Measurements from ENCODE around the gene MEN1. TPM values are rescaled to one million over a fixed set of nuclear protein-coding genes. Genes with fewer than 3 reads are reported as not detected.

Gene MEN1
- total and polyA plus RNA-seq, 9 of the 15 experiments (the other 6 are each of a cell fraction or from before 2014, with no cell fraction given): 3.4 to 57.2 (median 19.3) TPM

GRCh38 chr11:64810271-64810890 lies at the start of gene MEN1 (continued):
- no peak for TF ChIP-seq HEY1 (CRISPR knock-in tag; IDR thresholded peaks at IDR 0.05; ENCODE audit: borderline replicate concordance)
- TF ChIP-seq TCF7 (IDR thresholded peaks at IDR 0.05; ENCODE audit: borderline replicate concordance): no peak
- no peak for TF ChIP-seq ZNF584 (CRISPR knock-in tag; IDR thresholded peaks at IDR 0.05; ENCODE audit: low read depth)
- no peak for TF ChIP-seq NFYB (IDR thresholded peaks at IDR 0.05; ENCODE audit: extremely low read depth, insufficient read length)
- TF ChIP-seq ELK3 (CRISPR knock-in tag; IDR thresholded peaks at IDR 0.05): no peak
- no peak for TF ChIP-seq NELFE (IDR thresholded peaks at IDR 0.05; ENCODE audit: insufficient read depth, insufficient read length)
- no peak for TF ChIP-seq TCF7L2 (IDR thresholded peaks at IDR 0.05; ENCODE audit: low read depth, low read length)
- TF ChIP-seq ZFX (CRISPR knock-in tag; IDR thresholded peaks at IDR 0.05): peak; percentile 97
- no peak for TF ChIP-seq SMAD4 (CRISPR knock-in tag; conservative IDR thresholded peaks at IDR 0.05)
- peak in 1 of 2 experiments; percentile 59; a peak in 2 of 4 replicates for TF ChIP-seq TBL1XR1 (IDR thresholded peaks at IDR 0.05; ENCODE audit: low read length in 2 of 2)
- no peak for TF ChIP-seq MTA1 (IDR thresholded peaks at IDR 0.05; ENCODE audit: borderline replicate concordance)
- no peak for TF ChIP-seq SNRNP70 (optimal IDR thresholded peaks at IDR 0.05; ENCODE audit: low read depth, low read length)
- TF ChIP-seq MYNN (IDR thresholded peaks at IDR 0.05): no peak
- 0 out of 2 replicates have a peak, but pooled peaks have one; percentile 27 for TF ChIP-seq MYNN (CRISPR knock-in tag; IDR thresholded peaks at IDR 0.05)
- no peak for TF ChIP-seq ZNF609 (CRISPR knock-in tag; IDR thresholded peaks at IDR 0.05; ENCODE audit: borderline replicate concordance)
- TF ChIP-seq TAL1 (IDR thresholded peaks at IDR 0.05): no peak
- no peak for TF ChIP-seq ZNF324 (CRISPR knock-in tag; IDR thresholded peaks at IDR 0.05)
- no peak for TF ChIP-seq PCBP2 (IDR thresholded peaks at IDR 0.05; ENCODE audit: low read depth, low read length, poor library complexity, severe bottlenecking)
- TF ChIP-seq ZBTB12 (CRISPR knock-in tag; IDR thresholded peaks at IDR 0.05): no peak
- TF ChIP-seq NFE2 (IDR thresholded peaks at IDR 0.05; ENCODE audit: low read depth): no peak
- no peak for TF ChIP-seq C11orf30 (IDR thresholded peaks at IDR 0.05; ENCODE audit: low read depth)
- no peak for TF ChIP-seq GTF2B (IDR thresholded peaks at IDR 0.05; ENCODE audit: extremely low read depth, insufficient read length)
